WERI-Rb-1 (cell line): ENCODE measurements around the gene HIVEP3.

Experiments used
- DNase-seq: peaks from one replicate; pipeline ENCODE4 v3.0.0-alpha.2; 2020
- H3K27ac ChIP-seq: fragments of 250-450 bp; sonication (Bioruptor Pico); 2 replicates; pipeline ENCODE4 v1.5.1; 2020; ENCODE audit warnings: mild to moderate bottlenecking, moderate library complexity
- H3K27me3 ChIP-seq: fragments of 250-450 bp; sonication (Bioruptor Pico); 2 replicates; pipeline ENCODE4 v1.5.1; 2021; ENCODE audit warnings: mild to moderate bottlenecking, low read depth, moderate library complexity; ENCODE audit not compliant: insufficient read depth, severe bottlenecking
- H3K36me3 ChIP-seq: fragments of 250-450 bp; sonication (Bioruptor Pico); 2 replicates; pipeline ENCODE4 v1.5.1; 2020; ENCODE audit warnings: mild to moderate bottlenecking, moderate library complexity
- H3K4me3 ChIP-seq: 2 replicates; pipeline ENCODE4 v1.5.1; 2011; ENCODE audit warnings: low read depth, mild to moderate bottlenecking, control low read depth, low read length
- H3K9me3 ChIP-seq: fragments of 250-450 bp; sonication (Bioruptor Pico); 2 replicates; pipeline ENCODE4 v1.5.1; 2021; ENCODE audit warnings: mild to moderate bottlenecking, moderate library complexity; ENCODE audit not compliant: severe bottlenecking
- CTCF ChIP-seq: IDR thresholded peaks from 2 replicates; pipeline ENCODE4 v1.5.1; 2011; ENCODE audit warnings: low read depth, mild to moderate bottlenecking, control low read depth, inconsistent platforms, low read length

The HIVEP3 gene

DNA sequence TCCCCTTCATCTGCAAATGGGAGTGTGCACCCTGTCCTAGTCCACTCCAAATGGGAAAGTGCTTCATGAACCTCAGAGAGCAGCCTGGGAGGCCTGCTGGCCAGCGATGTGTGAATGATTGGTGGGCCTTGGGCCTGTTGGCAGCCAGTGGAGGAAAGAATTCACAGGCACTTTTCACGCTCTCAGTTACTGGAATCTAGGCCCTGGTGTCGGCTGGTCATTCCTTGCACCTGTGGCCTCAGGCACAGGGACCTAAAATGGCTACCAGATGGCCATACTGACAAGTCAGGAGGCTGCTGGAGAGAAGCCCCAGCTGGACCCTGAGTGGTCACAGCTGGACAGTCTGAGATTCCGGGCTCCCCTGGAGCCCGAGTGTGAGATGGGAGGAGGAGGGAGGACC is 415.8 kb downstream of the HIVEP3 start:
- H3K27ac ChIP-seq: peak overlapping the region; percentile 30
- DNase-seq: no peak
- H3K27me3 ChIP-seq: no peaks in the 10 kb centered on the region
- no peak overlapping the region for H3K4me3 ChIP-seq
- H3K36me3 ChIP-seq: no peaks in the 10 kb centered on the region
- no peak for TF ChIP-seq CTCF
- no peaks in the 10 kb centered on the region for H3K9me3 ChIP-seq

- Histone ChIP-seq H3K4me3 (no peak overlapping the region), H3K9me3 (no peaks in the 10 kb centered on the region), H3K36me3 (no peaks in the 10 kb centered on the region), H3K27ac (no peak overlapping the region), H3K27me3 (no peaks in the 10 kb centered on the region)
- DNase-seq: peak; percentile 22
- no peak for TF ChIP-seq CTCF
Observed at GRCh38 chr1:41501581-41501980, 417.1 kb downstream of the HIVEP3 start.

DNA sequence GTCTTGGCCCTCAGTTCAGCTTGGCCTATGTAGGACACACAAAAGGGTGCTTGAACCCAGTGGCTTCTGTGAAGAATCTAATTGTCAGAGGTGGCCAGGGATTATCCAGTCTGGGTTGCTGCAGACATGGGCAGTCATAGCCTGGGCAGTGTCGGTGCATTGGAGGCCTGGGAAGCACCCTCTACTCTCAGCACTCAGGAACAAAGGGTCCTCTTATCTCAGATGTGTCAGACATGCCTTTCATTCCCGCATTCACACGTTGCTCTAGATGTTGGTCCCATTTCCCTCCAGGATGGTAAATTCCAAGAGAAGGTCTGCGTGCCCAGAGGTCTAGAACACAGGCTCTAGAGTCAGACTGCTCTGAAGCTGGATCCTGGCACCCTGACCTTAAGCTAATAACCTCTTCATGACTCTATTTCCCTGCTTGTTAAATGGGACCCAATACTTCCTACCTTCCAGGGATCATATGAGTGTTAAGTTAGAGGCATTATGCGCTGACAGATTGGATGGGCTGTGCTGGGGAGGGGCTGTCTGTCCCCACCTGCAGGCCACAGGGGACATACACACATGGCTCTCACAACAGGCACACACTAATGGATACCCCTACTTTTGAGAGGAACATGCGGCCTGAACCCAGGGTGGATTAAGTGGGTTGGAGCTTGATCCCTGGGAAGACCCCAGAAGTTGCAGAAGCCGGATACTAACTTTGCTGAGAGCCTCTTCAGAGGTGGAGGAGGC is 417.8 kb downstream of the HIVEP3 start:
- TF ChIP-seq CTCF: peak; percentile 53
- H3K27ac ChIP-seq: no peak overlapping the region
- H3K27me3 ChIP-seq: no peaks in the 10 kb centered on the region
- DNase-seq: no peak
- no peaks in the 10 kb centered on the region for H3K9me3 ChIP-seq
- H3K4me3 ChIP-seq: no peak overlapping the region
- H3K36me3 ChIP-seq: no peaks in the 10 kb centered on the region

GRCh38 chr1:41500378-41500777 is 418.3 kb downstream of the HIVEP3 start:
- H3K9me3 ChIP-seq: no peaks in the 10 kb centered on the region
- no peak overlapping the region for H3K27ac ChIP-seq
- H3K36me3 ChIP-seq: no peaks in the 10 kb centered on the region
- H3K4me3 ChIP-seq: no peak overlapping the region
- no peaks in the 10 kb centered on the region for H3K27me3 ChIP-seq
- TF ChIP-seq CTCF: no peak
- DNase-seq: no peak

- no peaks in the 10 kb centered on the region for H3K27me3 ChIP-seq
- no peak for TF ChIP-seq CTCF
- no peak overlapping the region for H3K4me3 ChIP-seq
- no peak for DNase-seq
- H3K27ac ChIP-seq: no peak overlapping the region
- no peaks in the 10 kb centered on the region for H3K9me3 ChIP-seq
- no peaks in the 10 kb centered on the region for H3K36me3 ChIP-seq
Observed at GRCh38 chr1:41499591-41499990, 419.1 kb downstream of the HIVEP3 start.

DNA sequence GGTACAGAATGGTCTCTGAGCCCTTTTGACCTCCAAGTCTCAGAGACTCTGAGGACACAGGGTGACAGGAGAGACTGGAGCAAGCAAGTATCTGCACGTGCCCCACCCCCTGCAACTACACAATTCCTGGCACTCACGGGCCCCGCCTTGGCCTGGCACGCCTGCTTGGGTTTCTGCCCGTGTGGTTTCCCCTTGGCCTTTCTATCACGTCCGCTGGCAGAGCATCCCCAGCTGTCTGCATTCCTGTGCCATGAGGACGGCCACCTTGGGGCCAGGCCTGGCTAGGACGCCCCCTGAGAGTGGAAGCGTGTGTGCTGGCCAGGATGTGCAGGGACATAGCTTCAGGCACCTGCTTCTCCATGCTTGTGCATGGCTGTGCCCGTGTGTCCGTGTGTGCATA is 419.9 kb downstream of the HIVEP3 start:
- no peak overlapping the region for H3K27ac ChIP-seq
- H3K9me3 ChIP-seq: no peaks in the 10 kb centered on the region
- no peak for TF ChIP-seq CTCF
- H3K36me3 ChIP-seq: no peaks in the 10 kb centered on the region
- H3K4me3 ChIP-seq: no peak overlapping the region
- DNase-seq: no peak
- no peaks in the 10 kb centered on the region for H3K27me3 ChIP-seq
